IMR-90 (cell line): Measurements from ENCODE around the gene SYMPK. TPM values are rescaled to one million over a fixed set of nuclear protein-coding genes. Genes with fewer than 3 reads are reported as not detected.

Experiments
- ATAC-seq: fragments of 200-7000 bp; cut with Tn5 transposase; 2 replicates; pipeline ENCODE4 v1.9.1; 2020; ENCODE audit warnings: low read depth, mild to moderate bottlenecking, moderate library complexity
- BruUV-seq: library from RNA; stranded (reverse); fragments of 400-500 nt; replicated peaks from 2 replicates; lab custom pipeline; 2021; lab: Mats Ljungman, UMichigan
- CTCF ChIA-PET: fragments of 300-600 bp; formaldehyde crosslinking; extraction: SDS; loops from one replicate; lab custom pipeline; 2021; ENCODE audit warnings: antibody characterized with exemption; lab: Yijun Ruan, JAX
- POLR2A ChIA-PET: fragments of 300-600 bp; sonication (Branson Sonifier 250); formaldehyde crosslinking; loops from one replicate; lab custom pipeline; 2022; ENCODE audit warnings: antibody characterized with exemption; ENCODE audit not compliant: unreplicated experiment; lab: Charles Lee
- DNase-seq: peaks from one replicate; pipeline ENCODE4 v3.0.0; 2013
- H2AFZ ChIP-seq: replicated peaks from 2 replicates; pipeline ENCODE3; 2013; ENCODE audit warnings: low read length, mild to moderate bottlenecking; ENCODE audit not compliant: poor library complexity
- H2AK5ac ChIP-seq: 2 replicates; pipeline ENCODE4 v1.6.1; 2013; ENCODE audit warnings: low read depth, low read length, inconsistent platforms
- H2AK9ac ChIP-seq: replicated peaks from 2 replicates; pipeline ENCODE3; 2013; ENCODE audit warnings: mild to moderate bottlenecking, low read depth, low read length, moderate library complexity; ENCODE audit not compliant: poor library complexity
- H2BK120ac ChIP-seq: 2 replicates; pipeline ENCODE4 v1.6.1; 2013; ENCODE audit warnings: low read depth, low read length, inconsistent platforms
- H2BK15ac ChIP-seq: 3 replicates; pipeline ENCODE4 v1.6.1; 2013; ENCODE audit warnings: low read depth, low read length, inconsistent platforms
- H2BK20ac ChIP-seq: 2 replicates; pipeline ENCODE4 v1.6.1; 2013; ENCODE audit warnings: low read depth, mild to moderate bottlenecking, inconsistent platforms, low read length, moderate library complexity
- H2BK5ac ChIP-seq: 2 replicates; pipeline ENCODE4 v1.6.1; 2013; ENCODE audit warnings: mild to moderate bottlenecking, low read depth, low read length, inconsistent platforms; ENCODE audit not compliant: poor library complexity, severe bottlenecking
- H3K14ac ChIP-seq: replicated peaks from 2 replicates; pipeline ENCODE4 v1.6.1; 2013; ENCODE audit warnings: low read depth, low read length, inconsistent platforms
- H3K18ac ChIP-seq: 2 replicates; pipeline ENCODE4 v1.6.1; 2013; ENCODE audit warnings: low read depth, low read length, control low read depth
- H3K23ac ChIP-seq: 2 replicates; pipeline ENCODE4 v1.6.1; 2013; ENCODE audit warnings: low read depth, low read length, inconsistent platforms
- H3K27ac ChIP-seq: 2 replicates; pipeline ENCODE4 v1.5.1; 2013; ENCODE audit warnings: mild to moderate bottlenecking, control low read depth, low read length; ENCODE audit not compliant: insufficient read depth
- H3K27me3 ChIP-seq: 2 replicates; pipeline ENCODE4 v1.6.1; 2013; ENCODE audit warnings: low read length; ENCODE audit not compliant: control insufficient read depth, insufficient read depth
- H3K36me3 ChIP-seq: 2 replicates; pipeline ENCODE4 v1.6.1; 2013; ENCODE audit warnings: low read length, mixed read lengths; ENCODE audit not compliant: control insufficient read depth, insufficient read depth
- H3K4ac ChIP-seq: 2 replicates; pipeline ENCODE4 v1.6.1; 2013; ENCODE audit warnings: low read depth, low read length, inconsistent platforms
- H3K4me1 ChIP-seq: 2 replicates; pipeline ENCODE4 v1.6.1; 2013; ENCODE audit warnings: low read length, mixed read lengths; ENCODE audit not compliant: control insufficient read depth, insufficient read depth
- H3K4me2 ChIP-seq: 2 replicates; pipeline ENCODE4 v1.6.1; 2013; ENCODE audit warnings: low read depth, mild to moderate bottlenecking, control low read depth, low read length, moderate library complexity
- H3K4me3 ChIP-seq: 2 replicates; pipeline ENCODE4 v1.5.1; 2013; ENCODE audit warnings: low read depth, mild to moderate bottlenecking, control low read depth, low read length, moderate library complexity; ENCODE audit not compliant: insufficient read depth
- H3K56ac ChIP-seq: 2 replicates; pipeline ENCODE4 v1.6.1; 2013; ENCODE audit warnings: low read length, inconsistent platforms; ENCODE audit not compliant: insufficient read depth; ENCODE audit errors: extremely low read depth
- H3K79me1 ChIP-seq, 2 experiments: 2 replicates each; pipeline ENCODE4 v1.6.1; 2013; ENCODE audit warnings: low read length in 2 of 2, inconsistent platforms in 1 of 2, low read depth in 1 of 2
- H3K9ac ChIP-seq: 2 replicates; pipeline ENCODE4 v1.6.1; 2013; ENCODE audit warnings: low read depth, low read length, control low read depth
- H3K9me1 ChIP-seq: 2 replicates; pipeline ENCODE4 v1.6.1; 2013; ENCODE audit warnings: low read length, inconsistent platforms; ENCODE audit not compliant: insufficient read depth
- H3K9me3 ChIP-seq: 2 replicates; pipeline ENCODE4 v1.6.1; 2013; ENCODE audit warnings: low read length; ENCODE audit not compliant: control insufficient read depth, insufficient read depth
- H4K20me1 ChIP-seq: 2 replicates; pipeline ENCODE4 v1.6.1; 2013; ENCODE audit warnings: low read length, inconsistent platforms; ENCODE audit not compliant: insufficient read depth
- H4K5ac ChIP-seq: 2 replicates; pipeline ENCODE4 v1.6.1; 2013; ENCODE audit warnings: mild to moderate bottlenecking, low read depth, low read length, control low read depth
- H4K8ac ChIP-seq, 2 experiments: 2 replicates each; pipeline ENCODE4 v1.6.1; 2013; ENCODE audit warnings: low read depth in 2 of 2, low read length in 2 of 2, control low read depth in 1 of 2, inconsistent platforms in 1 of 2
- H4K91ac ChIP-seq: 2 replicates; pipeline ENCODE4 v1.6.1; 2013; ENCODE audit warnings: low read depth, low read length, inconsistent platforms; ENCODE audit not compliant: insufficient read depth
- BHLHE40 ChIP-seq: fragments of 150-350 bp; IDR thresholded peaks from 2 replicates; pipeline ENCODE4 v1.6.1; 2016; ENCODE audit warnings: mild to moderate bottlenecking, low read depth, low read length
- MAFK ChIP-seq: IDR thresholded peaks from 2 replicates; pipeline ENCODE4 v1.6.1; 2012; ENCODE audit warnings: low read depth, low read length, improper control_type of control experiment
- MXI1 ChIP-seq: IDR thresholded peaks from 2 replicates; pipeline ENCODE4 v1.6.1; 2012; ENCODE audit warnings: low read depth, mild to moderate bottlenecking, low read length, moderate library complexity, borderline replicate concordance
- SMC3 ChIP-seq: fragments of 150-350 bp; IDR thresholded peaks from 2 replicates; pipeline ENCODE4 v1.6.1; 2016; ENCODE audit warnings: low read depth, mild to moderate bottlenecking, antibody characterized with exemption, low read length, moderate library complexity
- WGBS, 2 experiments: methylation state at CpG; one replicate each; pipeline versions ENCODE4 v1.1.5 to v1.1.7; 2013; ENCODE audit warnings: missing lambda C conversion rate in 2 of 2; ENCODE audit not compliant: insufficient read length in 1 of 2; ENCODE audit errors: extremely low coverage in 2 of 2; 5-methylcytosine and 5-hydroxymethylcytosine counted together
- dilution Hi-C: fragments of 300-500 bp; cut with HindIII; formaldehyde crosslinking; loops from one replicate; pipeline ENCODE4 v1.14.3; 2018; ENCODE audit warnings: low sequenced_read_pairs; ENCODE audit not compliant: unreplicated experiment
- in situ Hi-C: fragments of 300-500 bp; cut with MboI; formaldehyde crosslinking; loops from 3 replicates; pipeline ENCODE4 v1.14.3; 2019; ENCODE audit warnings: low sequenced_read_pairs, inconsistent platforms, mixed read lengths
- intact Hi-C: fragments of 100-400 bp; cut with micrococcal nuclease; formaldehyde crosslinking; loops from 2 replicates; pipeline ENCODE4 v1.10.0; 2022
- polyA plus RNA-seq, 3 experiments: library from polyadenylated mRNA; depleted of rRNA; stranded (reverse); fragments of >200 nt; gene quantifications; 2 replicates each; pipeline ENCODE4 v1.2.3, GENCODE V29; 2012; ENCODE audit warnings: low replicate concordance in 1 of 3
- total RNA-seq: library from RNA; depleted of rRNA; stranded (reverse); fragments of >200 nt; gene quantifications from 2 replicates; pipeline ENCODE4 v1.2.3, GENCODE V29; 2012
- TF ChIP-seq, protein P1 (sequence below): fragments of 150-350 bp; IDR thresholded peaks from 2 replicates; pipeline ENCODE4 v1.6.1; 2017; ENCODE audit warnings: mild to moderate bottlenecking, antibody characterized with exemption, low read length, low read depth
- TF ChIP-seq, protein P2 (sequence below): fragments of 150-350 bp; IDR thresholded peaks from 2 replicates; pipeline ENCODE4 v1.6.1; 2016; ENCODE audit warnings: low read depth, mild to moderate bottlenecking, low read length, moderate library complexity, borderline replicate concordance
- TF ChIP-seq, protein P3 (sequence below): conservative IDR thresholded peaks from 2 replicates; pipeline ENCODE4 v1.5.1; 2012; ENCODE audit warnings: mild to moderate bottlenecking, low read depth, low read length, improper control_type of control experiment

The SYMPK gene
- total and polyA plus RNA-seq, 2 of the 4 experiments (the other 2 are of a cell fraction) = 35.3 to 71.5 TPM

DNA sequence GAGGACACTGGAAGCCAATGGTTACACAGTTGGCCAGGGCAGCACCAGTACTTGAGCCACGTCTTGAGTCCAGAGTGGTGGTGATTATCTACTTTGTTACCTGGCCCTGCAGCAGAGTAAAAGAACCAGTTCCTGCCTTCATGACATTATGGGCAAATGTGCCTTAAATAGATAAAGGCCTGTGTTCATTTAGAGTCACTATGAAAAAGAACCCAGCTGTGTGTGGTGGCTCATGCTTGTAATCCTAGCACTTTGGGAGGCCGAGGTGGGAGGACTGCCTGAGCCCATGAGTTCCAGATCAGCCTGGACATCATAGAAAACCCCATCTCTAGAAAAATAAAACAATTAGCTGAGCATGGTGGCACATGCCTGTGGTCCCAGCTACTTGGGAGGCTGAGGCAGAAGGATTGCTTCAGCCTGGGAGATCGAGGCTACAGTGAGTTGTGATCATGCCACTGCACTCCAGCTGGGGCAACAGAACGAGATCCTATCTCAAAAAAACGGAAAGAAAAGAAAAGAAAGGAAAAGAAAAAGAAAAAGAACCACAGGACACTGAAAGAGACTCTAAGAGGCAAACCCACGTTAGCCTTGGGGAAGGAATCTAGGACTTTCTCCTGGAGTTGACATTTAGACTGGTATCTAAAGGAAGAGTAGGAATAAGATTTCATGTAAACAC lies 26.4 kb upstream of the SYMPK start:
- WGBS, 2 experiments = 100% methylated on average over 1 of the region's 6 CpGs; no CpG with 5 or more reads in 1 of the 2 experiments
- no peak overlapping the region for H3K18ac ChIP-seq
- dilution Hi-C loops (no loop called here), in situ Hi-C loops (no loop called here), intact Hi-C loops (loop anchor here (5.0 kb wide), 1 partner anchor 108 kb away; the partner anchor contains the start of gene CCDC61)
- H2BK5ac ChIP-seq = no peak overlapping the region
- ATAC-seq = no peak
- no peak overlapping the region for H2BK120ac ChIP-seq
- H3K36me3 ChIP-seq = peaks cover 3% of the 10 kb centered on the region; the same call in 1 of the 2 replicates
- H2AK5ac ChIP-seq = no peak overlapping the region
- H2AFZ ChIP-seq = no peak overlapping the region
- no TSS peak for BruUV-seq
- H3K27me3 ChIP-seq = no peaks in the 10 kb centered on the region
- H2BK20ac ChIP-seq = no peak overlapping the region
- H3K9me1 ChIP-seq = peaks cover 6% of the 10 kb centered on the region; the same call in 1 of the 2 replicates
- H3K27ac ChIP-seq = no peak overlapping the region
- POLR2A ChIA-PET = no interaction called here
- H3K4me1 ChIP-seq = peaks cover 8% of the 10 kb centered on the region
- no peak overlapping the region for H4K8ac ChIP-seq
- no peak overlapping the region for H4K5ac ChIP-seq
- no peak overlapping the region for H2AK9ac ChIP-seq
- H3K9ac ChIP-seq = no peak overlapping the region
- H3K4me2 ChIP-seq = no peak overlapping the region
- no peak overlapping the region for H3K4me3 ChIP-seq
- peaks cover 9% of the 10 kb centered on the region; the same call in 1 of the 2 replicates for H4K20me1 ChIP-seq
- no peaks in the 10 kb centered on the region for H3K9me3 ChIP-seq
- CTCF ChIA-PET = no interaction called here
- no peak overlapping the region for H3K56ac ChIP-seq
- TF ChIP-seq, protein P1, sequence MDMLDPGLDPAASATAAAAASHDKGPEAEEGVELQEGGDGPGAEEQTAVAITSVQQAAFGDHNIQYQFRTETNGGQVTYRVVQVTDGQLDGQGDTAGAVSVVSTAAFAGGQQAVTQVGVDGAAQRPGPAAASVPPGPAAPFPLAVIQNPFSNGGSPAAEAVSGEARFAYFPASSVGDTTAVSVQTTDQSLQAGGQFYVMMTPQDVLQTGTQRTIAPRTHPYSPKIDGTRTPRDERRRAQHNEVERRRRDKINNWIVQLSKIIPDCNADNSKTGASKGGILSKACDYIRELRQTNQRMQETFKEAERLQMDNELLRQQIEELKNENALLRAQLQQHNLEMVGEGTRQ = no peak
- TF ChIP-seq BHLHE40 (no peak), MAFK (no peak), MXI1 (no peak), SMC3 (no peak)
- TF ChIP-seq, protein P2, sequence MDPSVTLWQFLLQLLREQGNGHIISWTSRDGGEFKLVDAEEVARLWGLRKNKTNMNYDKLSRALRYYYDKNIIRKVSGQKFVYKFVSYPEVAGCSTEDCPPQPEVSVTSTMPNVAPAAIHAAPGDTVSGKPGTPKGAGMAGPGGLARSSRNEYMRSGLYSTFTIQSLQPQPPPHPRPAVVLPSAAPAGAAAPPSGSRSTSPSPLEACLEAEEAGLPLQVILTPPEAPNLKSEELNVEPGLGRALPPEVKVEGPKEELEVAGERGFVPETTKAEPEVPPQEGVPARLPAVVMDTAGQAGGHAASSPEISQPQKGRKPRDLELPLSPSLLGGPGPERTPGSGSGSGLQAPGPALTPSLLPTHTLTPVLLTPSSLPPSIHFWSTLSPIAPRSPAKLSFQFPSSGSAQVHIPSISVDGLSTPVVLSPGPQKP = no peak
- TF ChIP-seq, protein P3, sequence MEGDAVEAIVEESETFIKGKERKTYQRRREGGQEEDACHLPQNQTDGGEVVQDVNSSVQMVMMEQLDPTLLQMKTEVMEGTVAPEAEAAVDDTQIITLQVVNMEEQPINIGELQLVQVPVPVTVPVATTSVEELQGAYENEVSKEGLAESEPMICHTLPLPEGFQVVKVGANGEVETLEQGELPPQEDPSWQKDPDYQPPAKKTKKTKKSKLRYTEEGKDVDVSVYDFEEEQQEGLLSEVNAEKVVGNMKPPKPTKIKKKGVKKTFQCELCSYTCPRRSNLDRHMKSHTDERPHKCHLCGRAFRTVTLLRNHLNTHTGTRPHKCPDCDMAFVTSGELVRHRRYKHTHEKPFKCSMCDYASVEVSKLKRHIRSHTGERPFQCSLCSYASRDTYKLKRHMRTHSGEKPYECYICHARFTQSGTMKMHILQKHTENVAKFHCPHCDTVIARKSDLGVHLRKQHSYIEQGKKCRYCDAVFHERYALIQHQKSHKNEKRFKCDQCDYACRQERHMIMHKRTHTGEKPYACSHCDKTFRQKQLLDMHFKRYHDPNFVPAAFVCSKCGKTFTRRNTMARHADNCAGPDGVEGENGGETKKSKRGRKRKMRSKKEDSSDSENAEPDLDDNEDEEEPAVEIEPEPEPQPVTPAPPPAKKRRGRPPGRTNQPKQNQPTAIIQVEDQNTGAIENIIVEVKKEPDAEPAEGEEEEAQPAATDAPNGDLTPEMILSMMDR = no peak
- no peak overlapping the region for H3K4ac ChIP-seq
- H2BK15ac ChIP-seq = no peak overlapping the region
- H3K14ac ChIP-seq = no peak overlapping the region
- no peak overlapping the region for H3K23ac ChIP-seq
- H4K91ac ChIP-seq = no peak overlapping the region
- no peak for DNase-seq
- peaks cover 0 to 19% of the 10 kb centered on the region in 2 experiments; a peak in 2 of 4 replicates for H3K79me1 ChIP-seq
